ENCODE results near the gene SPATA1.

DNA sequence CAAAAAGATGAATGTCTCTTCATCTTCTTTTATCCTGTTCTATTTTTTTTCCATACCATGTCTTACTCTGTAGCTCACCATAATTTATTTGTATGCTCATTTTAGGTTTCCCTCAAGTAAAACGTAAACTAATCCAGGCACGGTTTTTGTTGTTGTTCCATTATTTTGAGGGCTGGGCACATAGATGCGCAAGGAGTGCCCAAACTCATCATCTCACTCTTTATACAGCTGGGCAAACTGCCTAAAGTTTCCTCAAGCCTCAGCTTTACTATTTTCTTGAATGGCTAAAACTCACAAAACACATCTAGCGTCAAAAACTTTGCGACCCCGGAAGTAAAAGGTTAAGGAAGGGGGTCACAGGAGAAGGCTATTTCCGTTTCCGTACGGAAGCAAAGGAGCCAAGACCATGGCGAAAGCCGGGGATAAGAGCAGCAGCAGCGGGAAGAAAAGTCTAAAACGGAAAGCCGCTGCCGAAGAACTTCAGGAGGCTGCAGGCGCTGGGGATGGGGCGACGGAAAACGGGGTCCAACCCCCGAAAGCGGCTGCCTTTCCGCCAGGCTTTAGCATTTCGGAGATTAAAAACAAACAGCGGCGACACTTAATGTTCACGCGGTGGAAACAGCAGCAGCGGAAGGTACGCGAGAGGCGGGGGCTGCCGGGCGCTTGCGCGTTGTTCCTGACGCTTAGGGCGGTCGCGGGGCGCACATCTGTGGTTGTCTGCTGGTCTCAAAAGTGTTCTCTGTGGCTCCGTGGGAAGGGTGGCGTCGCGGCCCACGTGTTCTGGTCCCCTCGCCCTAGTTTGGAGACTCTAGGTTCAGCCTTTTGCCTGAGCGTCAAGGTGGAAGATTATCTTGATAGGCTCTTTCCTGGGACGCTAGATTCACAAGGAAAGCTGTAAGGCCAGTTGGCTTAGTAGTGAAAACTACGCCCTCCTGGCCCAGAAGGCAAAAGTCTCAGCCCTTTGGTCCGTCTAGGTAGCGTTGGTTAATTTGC, 27.0 kb upstream of the SPATA1 start, which contains the start of gene RPF1:
- peak; percentile 78 to 94 (median 88) for TF ChIP-seq POLR2AphosphoS5 (IDR thresholded peaks at IDR 0.05)
- TF ChIP-seq POLR2A (IDR thresholded peaks at IDR 0.05): peak; percentile 61 to 63

Data from sigmoid colon (tissue), 4 donors.